Measurements from ENCODE around the gene DNAH5.

Gene DNAH5

DNA sequence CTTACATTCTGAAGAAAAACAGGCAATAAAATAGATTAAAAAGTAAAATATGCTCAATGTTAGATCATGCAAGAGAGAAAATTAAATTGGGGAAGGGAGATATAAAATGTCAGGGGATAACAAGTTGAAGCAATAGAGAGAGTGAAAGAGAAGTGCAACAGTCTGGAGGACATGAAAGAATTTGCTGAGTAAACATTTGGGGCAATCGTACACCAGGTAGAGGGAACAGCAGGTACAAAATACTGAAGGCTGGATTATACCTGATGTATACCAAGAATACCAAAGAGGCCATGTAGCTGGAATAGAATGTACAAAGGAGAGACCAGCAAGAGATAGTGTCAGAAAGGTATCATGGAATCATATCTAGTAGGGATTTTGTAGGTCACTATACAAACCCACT is 300.8 kb downstream of the DNAH5 start:
- DNase-seq (ENCODE audit: low read depth in 2 of 2, low spot score in 1 of 2): no peak

DNA sequence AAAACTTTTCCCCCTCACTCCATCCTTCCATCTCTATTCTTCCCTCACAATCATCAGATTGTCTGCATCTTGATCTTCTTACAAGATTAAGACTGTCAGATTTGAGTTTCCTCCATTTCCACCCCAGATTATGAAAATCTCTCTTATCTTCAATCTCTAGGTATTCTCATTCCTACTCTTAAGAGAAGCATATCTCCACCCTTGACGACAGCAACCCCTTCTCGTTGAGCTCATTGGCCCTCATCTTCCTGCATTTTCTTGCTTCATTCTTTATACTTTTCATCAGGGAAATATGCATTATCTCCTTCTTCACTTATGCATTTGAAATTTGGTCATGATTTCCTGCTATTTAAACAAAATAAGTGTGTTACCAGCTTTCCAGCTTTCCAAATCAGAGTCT is 301.3 kb downstream of the DNAH5 start:
- no peak for DNase-seq (ENCODE audit: low read depth in 2 of 2, low spot score in 1 of 2)
